HG02981 (cell line): Measurements from ENCODE around the gene PAX2.

Source experiments
- ATAC-seq: cut with Tn5 transposase; IDR thresholded peaks from one replicate; pipeline ENCODE4 v1.9.1; 2021; ENCODE audit warnings: mild to moderate bottlenecking, moderate library complexity; ENCODE audit not compliant: unreplicated experiment

The PAX2 gene

GRCh38 chr10:100831742-100832141, 86.4 kb downstream of the PAX2 start:
- ATAC-seq = no peak

- ATAC-seq = no peak
Observed at GRCh38 chr10:100835810-100836209, 90.4 kb downstream of the PAX2 start.

GRCh38 chr10:100836891-100837290, 91.5 kb downstream of the PAX2 start:
- no peak for ATAC-seq

- no peak for ATAC-seq
Observed at GRCh38 chr10:100837300-100837699, 91.9 kb downstream of the PAX2 start.

GRCh38 chr10:100838986-100839385, 93.6 kb downstream of the PAX2 start:
- no peak for ATAC-seq

- no peak for ATAC-seq
Observed at GRCh38 chr10:100841528-100841927, 96.1 kb downstream of the PAX2 start.

GRCh38 chr10:100847440-100847839, 102.1 kb downstream of the PAX2 start:
- ATAC-seq = no peak

GRCh38 chr10:100848770-100849169, 103.4 kb downstream of the PAX2 start:
- ATAC-seq = no peak

- ATAC-seq = no peak
Observed at GRCh38 chr10:100858261-100858660, 112.9 kb downstream of the PAX2 start.

- ATAC-seq = no peak
Observed at GRCh38 chr10:100858747-100859483, 113.5 kb downstream of the PAX2 start.

GRCh38 chr10:100859484-100859763, 114.0 kb downstream of the PAX2 start:
- ATAC-seq = no peak

- no peak for ATAC-seq
Observed at GRCh38 chr10:100863433-100863832, 118.1 kb downstream of the PAX2 start.

- no peak for ATAC-seq
Observed at GRCh38 chr10:100864036-100864885, 118.9 kb downstream of the PAX2 start.

- ATAC-seq = no peak
Observed at GRCh38 chr10:100864978-100865377, 119.6 kb downstream of the PAX2 start.

- ATAC-seq = no peak
Observed at GRCh38 chr10:100866010-100866409, 120.6 kb downstream of the PAX2 start.

GRCh38 chr10:100866575-100867098, 121.3 kb downstream of the PAX2 start:
- no peak for ATAC-seq

GRCh38 chr10:100867261-100867963, 122.0 kb downstream of the PAX2 start:
- ATAC-seq = no peak

- ATAC-seq = no peak
Observed at GRCh38 chr10:100868382-100868781, 123.0 kb downstream of the PAX2 start.

GRCh38 chr10:100869399-100869798, 124.0 kb downstream of the PAX2 start:
- ATAC-seq = no peak

- ATAC-seq = no peak
Observed at GRCh38 chr10:100872034-100872791, 126.8 kb downstream of the PAX2 start.
